ENCODE measurements around the gene TMEM229A. TPM values are rescaled to one million over a fixed set of nuclear protein-coding genes. Genes with fewer than 3 reads are reported as not detected.

TMEM229A gene
- total and polyA plus RNA-seq, 2 donors from 2014 or later, result not detected

Other genes with a start within 250 kb of the TMEM229A start
- not detected for gene HYAL4, start 187.9 kb downstream of the TMEM229A start, total RNA-seq
- gene HYAL4, start 187.9 kb downstream of the TMEM229A start, polyA plus RNA-seq (ENCODE audit: insufficient read depth, low read depth, low replicate concordance), result 0.24 TPM
- not detected for gene SPAM1, start 107.8 kb downstream of the TMEM229A start, total RNA-seq
- not detected for gene SPAM1, start 107.8 kb downstream of the TMEM229A start, polyA plus RNA-seq (ENCODE audit: insufficient read depth, low read depth, low replicate concordance)